Smooth muscle cell (in vitro differentiated cells): ENCODE measurements around the gene ABCA7. TPM values are rescaled to one million over a fixed set of nuclear protein-coding genes. Genes with fewer than 3 reads are reported as not detected.

ENCODE experiments used
- DNase-seq: peaks from one replicate; lab custom pipeline; 2025; ENCODE audit not compliant: unreplicated experiment; lab: John Stamatoyannopoulos, UW
- H2AFZ ChIP-seq: fragments of 200-600 bp; sonication (generic); 2 replicates; pipeline ENCODE4 v1.6.0; 2016; ENCODE audit warnings: antibody characterized with exemption, low read depth, mild to moderate bottlenecking
- H3F3A ChIP-seq: fragments of 200-600 bp; sonication (generic); 2 replicates; pipeline ENCODE4 v1.6.0; 2017; ENCODE audit warnings: antibody characterized with exemption, low read depth
- H3K27ac ChIP-seq: fragments of 200-600 bp; sonication (generic); 2 replicates; pipeline ENCODE4 v1.5.1; 2016; ENCODE audit warnings: low read depth, mild to moderate bottlenecking
- H3K27me3 ChIP-seq: fragments of 200-600 bp; sonication (generic); 2 replicates; pipeline ENCODE4 v1.6.1; 2016; ENCODE audit warnings: low read depth, mild to moderate bottlenecking
- H3K36me3 ChIP-seq: fragments of 200-600 bp; sonication (generic); 2 replicates; pipeline ENCODE4 v1.5.1; 2016; ENCODE audit warnings: low read depth
- H3K4me1 ChIP-seq: fragments of 200-600 bp; sonication (generic); 2 replicates; pipeline ENCODE4 v1.5.1; 2016; ENCODE audit warnings: low read depth
- H3K4me2 ChIP-seq: fragments of 200-600 bp; sonication (generic); 2 replicates; pipeline ENCODE4 v1.6.0; 2016; ENCODE audit warnings: mild to moderate bottlenecking
- H3K4me3 ChIP-seq: fragments of 200-600 bp; sonication (generic); 2 replicates; pipeline ENCODE4 v1.5.1; 2016; ENCODE audit warnings: mild to moderate bottlenecking
- H3K79me2 ChIP-seq: fragments of 200-600 bp; sonication (generic); 2 replicates; pipeline ENCODE4 v1.6.0; 2016; ENCODE audit warnings: low read depth, mild to moderate bottlenecking
- H3K9ac ChIP-seq: fragments of 200-600 bp; sonication (generic); 2 replicates; pipeline ENCODE4 v1.6.0; 2016; ENCODE audit warnings: low read depth
- H3K9me3 ChIP-seq: fragments of 200-600 bp; sonication (generic); replicated peaks from 2 replicates; pipeline ENCODE4 v1.5.1; 2016; ENCODE audit warnings: low read depth
- H4K20me1 ChIP-seq: fragments of 200-600 bp; sonication (generic); 2 replicates; pipeline ENCODE4 v1.6.0; 2016; ENCODE audit warnings: low read depth
- CTCF ChIP-seq: fragments of 200-600 bp; sonication (generic); IDR thresholded peaks from 2 replicates; pipeline ENCODE4 v1.5.1; 2017; ENCODE audit warnings: borderline replicate concordance, mild to moderate bottlenecking, antibody characterized with exemption; ENCODE audit not compliant: insufficient read depth, poor library complexity, severe bottlenecking
- WGBS: methylation state at CpG from one replicate; pipeline ENCODE4 v1.1.7; 2016; ENCODE audit warnings: low lambda C conversion rate; 5-methylcytosine and 5-hydroxymethylcytosine counted together
- polyA plus RNA-seq: library from polyadenylated mRNA; unstranded; fragments of >200 nt; fragmentation: Nextera tagmentation; extraction: Ambion mirVana; gene quantifications from 2 replicates; pipeline ENCODE4 v1.2.1, GENCODE V29; 2016
- total RNA-seq: library from RNA; depleted of rRNA; stranded (reverse); fragments of >200 nt; gene quantifications from 2 replicates; pipeline ENCODE4 v1.2.3, GENCODE V29; 2014

Gene ABCA7
- total and polyA plus RNA-seq, 2 experiments from 2014 or later = 4.1 to 11.8 TPM

- Histone ChIP-seq H3K36me3 (no peaks in the 10 kb centered on the region), H3K4me2 (no peak overlapping the region), H3K27me3 (peaks cover 42% of the 10 kb centered on the region), H3K79me2 (no peaks in the 10 kb centered on the region), H4K20me1 (no peaks in the 10 kb centered on the region), H3F3A (no peaks in the 10 kb centered on the region), H2AFZ (no peak overlapping the region), H3K9me3 (no peaks in the 10 kb centered on the region), H3K9ac (no peak overlapping the region), H3K4me3 (no peak overlapping the region), H3K27ac (no peak overlapping the region), H3K4me1 (peaks cover 7% of the 10 kb centered on the region)
- no peak for DNase-seq
- WGBS = 86% methylated on average over 26 of the region's 26 CpGs
- TF ChIP-seq CTCF = no peak
These were observed 44.7 kb upstream of the ABCA7 start for GRCh38 chr19:995051-995827.

GRCh38 chr19:996051-996838 is 43.7 kb upstream of the ABCA7 start:
- Histone ChIP-seq H3K79me2 (no peaks in the 10 kb centered on the region), H4K20me1 (no peaks in the 10 kb centered on the region), H3K9me3 (no peaks in the 10 kb centered on the region), H2AFZ (no peak overlapping the region), H3K4me1 (peaks cover 7% of the 10 kb centered on the region), H3K27me3 (peaks cover 49% of the 10 kb centered on the region), H3K4me3 (peak overlapping the region; percentile 34), H3K9ac (no peak overlapping the region), H3K27ac (no peak overlapping the region), H3K36me3 (no peaks in the 10 kb centered on the region), H3K4me2 (peak overlapping the region; percentile 81), H3F3A (no peaks in the 10 kb centered on the region)
- peak; percentile 13 for DNase-seq
- WGBS = 27% methylated on average over 62 of the region's 64 CpGs
- TF ChIP-seq CTCF = no peak

- no peaks in the 10 kb centered on the region for H3K79me2 ChIP-seq
- DNase-seq = no peak
- no peak overlapping the region for H2AFZ ChIP-seq
- TF ChIP-seq CTCF = no peak
- no peak overlapping the region for H3K9ac ChIP-seq
- H3K4me2 ChIP-seq = no peak overlapping the region
- H3K36me3 ChIP-seq = no peaks in the 10 kb centered on the region
- no peak overlapping the region for H3K4me3 ChIP-seq
- H3F3A ChIP-seq = no peaks in the 10 kb centered on the region
- H3K27ac ChIP-seq = no peak overlapping the region
- peaks cover 7% of the 10 kb centered on the region for H3K4me1 ChIP-seq
- no peaks in the 10 kb centered on the region for H4K20me1 ChIP-seq
- peaks cover 56% of the 10 kb centered on the region for H3K27me3 ChIP-seq
- WGBS = 62% methylated on average over 6 of the region's 6 CpGs
- H3K9me3 ChIP-seq = no peaks in the 10 kb centered on the region
These were observed 41.8 kb upstream of the ABCA7 start for GRCh38 chr19:998064-998463.
